Neural progenitor cell (in vitro differentiated cells): ENCODE measurements around the gene ZNF598. TPM values are rescaled to one million over a fixed set of nuclear protein-coding genes. Genes with fewer than 3 reads are reported as not detected.

Source experiments
- DNase-seq: peaks from one replicate; pipeline ENCODE4 v3.0.0-alpha.2; 2016; ENCODE audit warnings: low spot score
- H2AFZ ChIP-seq: fragments of 200-600 bp; sonication (generic); replicated peaks from 2 replicates; pipeline ENCODE4 v1.6.1; 2016; ENCODE audit warnings: antibody characterized with exemption
- H3F3A ChIP-seq: fragments of 200-600 bp; sonication (generic); 2 replicates; pipeline ENCODE4 v1.6.1; 2016; ENCODE audit warnings: antibody characterized with exemption, low read depth
- H3K27ac ChIP-seq: fragments of 200-600 bp; sonication (generic); 2 replicates; pipeline ENCODE4 v1.5.1; 2016; ENCODE audit warnings: mild to moderate bottlenecking
- H3K27me3 ChIP-seq: fragments of 200-600 bp; sonication (generic); 2 replicates; pipeline ENCODE4 v1.6.1; 2016; ENCODE audit warnings: mild to moderate bottlenecking, moderate library complexity
- H3K36me3 ChIP-seq: fragments of 200-600 bp; sonication (generic); 2 replicates; pipeline ENCODE4 v1.5.1; 2016
- H3K4me1 ChIP-seq: fragments of 200-600 bp; sonication (generic); 2 replicates; pipeline ENCODE4 v1.6.1; 2016; ENCODE audit warnings: mixed run types
- H3K4me2 ChIP-seq: fragments of 200-600 bp; sonication (generic); 2 replicates; pipeline ENCODE4 v1.6.1; 2016
- H3K4me3 ChIP-seq: fragments of 200-600 bp; sonication (generic); 2 replicates; pipeline ENCODE4 v1.5.1; 2016
- H3K79me2 ChIP-seq: fragments of 200-600 bp; sonication (generic); 2 replicates; pipeline ENCODE4 v1.6.1; 2016; ENCODE audit warnings: low read depth
- H3K9ac ChIP-seq: fragments of 200-600 bp; sonication (generic); 2 replicates; pipeline ENCODE4 v1.6.1; 2016
- H3K9me3 ChIP-seq: fragments of 200-600 bp; sonication (generic); 2 replicates; pipeline ENCODE4 v1.5.1; 2016; ENCODE audit warnings: low read depth
- H4K20me1 ChIP-seq: fragments of 200-600 bp; sonication (generic); 2 replicates; pipeline ENCODE4 v1.6.1; 2016; ENCODE audit warnings: low read depth
- H3K27ac Mint-ChIP-seq: 3 replicates; pipeline ENCODE4 v1.8.0; 2021; ENCODE audit warnings: mixed read lengths
- H3K27me3 Mint-ChIP-seq: 2 replicates; pipeline ENCODE4 v1.8.0; 2022; ENCODE audit warnings: low read depth, mild to moderate bottlenecking, inconsistent platforms, moderate library complexity, mixed read lengths; ENCODE audit not compliant: insufficient read depth
- H3K36me3 Mint-ChIP-seq: 3 replicates; pipeline ENCODE4 v1.8.0; 2021; ENCODE audit warnings: mixed read lengths
- H3K4me1 Mint-ChIP-seq: 3 replicates; pipeline ENCODE4 v1.8.0; 2021; ENCODE audit warnings: mixed read lengths
- H3K4me3 Mint-ChIP-seq: 3 replicates; pipeline ENCODE4 v1.8.0; 2021; ENCODE audit warnings: mild to moderate bottlenecking, moderate library complexity, mixed read lengths
- H3K9me3 Mint-ChIP-seq: 3 replicates; pipeline ENCODE4 v1.8.0; 2020; ENCODE audit warnings: mixed read lengths
- EZH2 ChIP-seq: fragments of 200-600 bp; sonication (generic); IDR thresholded peaks from 2 replicates; pipeline ENCODE4 v1.6.1; 2017; ENCODE audit warnings: antibody characterized with exemption, mild to moderate bottlenecking, moderate library complexity
- EZH2phosphoT487 ChIP-seq: fragments of 200-600 bp; sonication (generic); IDR thresholded peaks from 2 replicates; pipeline ENCODE4 v1.6.1; 2017; ENCODE audit warnings: antibody characterized with exemption
- total RNA-seq: library from RNA; depleted of rRNA; stranded (reverse); fragments of >200 nt; gene quantifications from 2 replicates; pipeline ENCODE4 v1.2.3, GENCODE V29; 2015; ENCODE audit warnings: low replicate concordance
- TF ChIP-seq, protein P1 (sequence below): fragments of 200-600 bp; sonication (generic); IDR thresholded peaks from 2 replicates; pipeline ENCODE4 v1.5.1; 2017; ENCODE audit warnings: antibody characterized with exemption, mild to moderate bottlenecking

ZNF598 gene
- total RNA-seq, 1 donor from 2014 or later, result 12.7 TPM

DNA sequence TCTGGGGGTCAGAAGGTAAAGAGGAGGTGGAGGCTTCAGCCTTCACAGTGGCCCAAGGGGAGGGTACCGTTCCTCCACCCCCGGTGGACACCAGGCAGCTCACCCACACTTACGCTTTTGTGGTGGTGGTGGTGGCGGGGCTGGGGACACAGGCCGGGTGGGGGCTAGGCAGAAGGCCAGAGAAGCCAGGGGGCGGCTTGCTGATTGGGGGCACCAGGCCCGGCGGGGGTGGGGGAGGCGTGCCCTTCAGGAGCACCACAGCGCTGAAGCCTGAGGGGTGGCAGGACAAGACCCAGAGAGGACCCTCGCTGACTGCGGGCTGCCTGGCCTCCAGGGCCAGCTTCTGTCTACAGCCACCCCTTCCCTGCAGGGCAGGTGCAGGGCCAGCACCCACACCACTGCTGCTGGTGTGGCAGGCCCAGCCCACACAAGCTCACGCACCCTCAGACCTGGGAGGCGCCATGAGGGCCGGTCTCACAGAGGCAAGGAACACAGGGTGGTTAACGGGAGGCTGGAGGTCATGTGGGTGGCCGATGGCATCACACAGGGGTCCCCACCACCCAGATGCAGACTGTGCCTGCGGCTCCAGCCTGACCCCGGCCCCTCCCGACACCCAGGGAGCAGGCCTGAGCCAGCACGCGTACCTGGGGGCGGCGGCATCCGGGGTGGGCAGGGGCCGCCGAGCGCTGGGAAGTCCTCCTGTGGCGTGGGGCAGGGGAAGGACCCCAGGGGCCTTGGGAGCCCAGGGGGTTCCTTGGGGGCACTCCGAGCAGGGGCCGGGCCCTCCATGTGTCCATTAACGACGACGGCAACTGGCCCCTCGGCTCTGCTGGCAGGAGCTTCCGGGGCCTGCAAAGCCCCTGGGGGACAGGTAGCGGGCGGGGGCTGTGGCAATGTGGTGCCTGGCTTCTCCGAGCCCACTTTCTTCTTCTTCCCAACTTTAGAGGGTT, 10.5 kb downstream of the ZNF598 start:
- H3K36me3 ChIP-seq, result no peaks in the 10 kb centered on the region

DNA sequence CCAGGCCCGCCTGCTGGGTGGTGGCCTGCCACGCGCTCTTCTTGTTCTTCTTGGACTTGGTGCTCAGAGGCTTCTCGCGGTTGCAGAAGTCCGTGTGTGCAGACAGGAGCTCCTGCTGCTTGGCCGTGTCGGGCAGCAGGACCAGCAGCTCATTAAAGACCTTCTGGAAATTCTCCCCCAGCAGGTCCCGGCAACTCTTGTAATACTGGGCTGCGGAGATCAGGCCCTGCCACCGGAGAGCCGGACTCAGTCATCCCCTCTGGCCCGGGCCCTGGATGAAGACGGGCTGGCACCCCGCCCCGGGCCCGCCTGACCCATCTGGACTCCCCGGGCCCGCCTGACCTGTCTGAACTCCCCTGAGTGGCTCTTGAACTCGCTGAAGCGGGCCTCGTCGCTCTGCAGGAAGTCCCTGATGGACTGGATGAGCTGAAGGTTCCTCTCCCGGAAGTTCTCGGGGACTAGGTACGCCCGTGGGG, 11.2 kb downstream of the ZNF598 start:
- Histone ChIP-seq H3K27ac (no peak overlapping the region), H3K4me3 (no peak overlapping the region), H3K36me3 (no peaks in the 10 kb centered on the region), H3K9ac (no peak overlapping the region), H3K4me1 (no peaks in the 10 kb centered on the region), H3F3A (peaks cover 17% of the 10 kb centered on the region), H3K79me2 (peaks cover 4% of the 10 kb centered on the region), H3K9me3 (no peaks in the 10 kb centered on the region), H2AFZ (no peak overlapping the region), H4K20me1 (peaks cover 9% of the 10 kb centered on the region), H3K4me2 (no peak overlapping the region), H3K27me3 (peaks cover 2% of the 10 kb centered on the region)
- DNase-seq, result no peak
- Mint-ChIP-seq H3K36me3 (peaks cover 9% of the 10 kb centered on the region), H3K27ac (no peak overlapping the region), H3K9me3 (no peaks in the 10 kb centered on the region), H3K4me1 (no peaks in the 10 kb centered on the region), H3K4me3 (peak overlapping the region; percentile 64), H3K27me3 (peaks cover 2% of the 10 kb centered on the region)
- TF ChIP-seq EZH2phosphoT487, result no peak
- no peak for TF ChIP-seq EZH2
- TF ChIP-seq, protein P1, sequence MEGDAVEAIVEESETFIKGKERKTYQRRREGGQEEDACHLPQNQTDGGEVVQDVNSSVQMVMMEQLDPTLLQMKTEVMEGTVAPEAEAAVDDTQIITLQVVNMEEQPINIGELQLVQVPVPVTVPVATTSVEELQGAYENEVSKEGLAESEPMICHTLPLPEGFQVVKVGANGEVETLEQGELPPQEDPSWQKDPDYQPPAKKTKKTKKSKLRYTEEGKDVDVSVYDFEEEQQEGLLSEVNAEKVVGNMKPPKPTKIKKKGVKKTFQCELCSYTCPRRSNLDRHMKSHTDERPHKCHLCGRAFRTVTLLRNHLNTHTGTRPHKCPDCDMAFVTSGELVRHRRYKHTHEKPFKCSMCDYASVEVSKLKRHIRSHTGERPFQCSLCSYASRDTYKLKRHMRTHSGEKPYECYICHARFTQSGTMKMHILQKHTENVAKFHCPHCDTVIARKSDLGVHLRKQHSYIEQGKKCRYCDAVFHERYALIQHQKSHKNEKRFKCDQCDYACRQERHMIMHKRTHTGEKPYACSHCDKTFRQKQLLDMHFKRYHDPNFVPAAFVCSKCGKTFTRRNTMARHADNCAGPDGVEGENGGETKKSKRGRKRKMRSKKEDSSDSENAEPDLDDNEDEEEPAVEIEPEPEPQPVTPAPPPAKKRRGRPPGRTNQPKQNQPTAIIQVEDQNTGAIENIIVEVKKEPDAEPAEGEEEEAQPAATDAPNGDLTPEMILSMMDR, result no peak

More for the DNA sequence above, 10.5 kb downstream of the ZNF598 start:
- no peak for DNase-seq
- H3K79me2 ChIP-seq, result peaks cover 8% of the 10 kb centered on the region
- Mint-ChIP-seq H3K27ac (no peak overlapping the region), H3K4me1 (peaks cover 2% of the 10 kb centered on the region), H3K27me3 (no peaks in the 10 kb centered on the region), H3K36me3 (peaks cover 9% of the 10 kb centered on the region), H3K4me3 (no peak overlapping the region), H3K9me3 (no peaks in the 10 kb centered on the region)
- no peak overlapping the region for H2AFZ ChIP-seq
- no peaks in the 10 kb centered on the region for H3K27me3 ChIP-seq
- no peak overlapping the region for H3K4me2 ChIP-seq
- H4K20me1 ChIP-seq, result peaks cover 15% of the 10 kb centered on the region
- TF ChIP-seq, protein P1, result no peak
- no peak for TF ChIP-seq EZH2
- no peak for TF ChIP-seq EZH2phosphoT487
- no peak overlapping the region for H3K27ac ChIP-seq
- no peaks in the 10 kb centered on the region for H3K9me3 ChIP-seq
- peaks cover 11% of the 10 kb centered on the region for H3F3A ChIP-seq
- no peak overlapping the region for H3K4me3 ChIP-seq
- H3K9ac ChIP-seq, result no peak overlapping the region
- peaks cover 1% of the 10 kb centered on the region for H3K4me1 ChIP-seq

DNA sequence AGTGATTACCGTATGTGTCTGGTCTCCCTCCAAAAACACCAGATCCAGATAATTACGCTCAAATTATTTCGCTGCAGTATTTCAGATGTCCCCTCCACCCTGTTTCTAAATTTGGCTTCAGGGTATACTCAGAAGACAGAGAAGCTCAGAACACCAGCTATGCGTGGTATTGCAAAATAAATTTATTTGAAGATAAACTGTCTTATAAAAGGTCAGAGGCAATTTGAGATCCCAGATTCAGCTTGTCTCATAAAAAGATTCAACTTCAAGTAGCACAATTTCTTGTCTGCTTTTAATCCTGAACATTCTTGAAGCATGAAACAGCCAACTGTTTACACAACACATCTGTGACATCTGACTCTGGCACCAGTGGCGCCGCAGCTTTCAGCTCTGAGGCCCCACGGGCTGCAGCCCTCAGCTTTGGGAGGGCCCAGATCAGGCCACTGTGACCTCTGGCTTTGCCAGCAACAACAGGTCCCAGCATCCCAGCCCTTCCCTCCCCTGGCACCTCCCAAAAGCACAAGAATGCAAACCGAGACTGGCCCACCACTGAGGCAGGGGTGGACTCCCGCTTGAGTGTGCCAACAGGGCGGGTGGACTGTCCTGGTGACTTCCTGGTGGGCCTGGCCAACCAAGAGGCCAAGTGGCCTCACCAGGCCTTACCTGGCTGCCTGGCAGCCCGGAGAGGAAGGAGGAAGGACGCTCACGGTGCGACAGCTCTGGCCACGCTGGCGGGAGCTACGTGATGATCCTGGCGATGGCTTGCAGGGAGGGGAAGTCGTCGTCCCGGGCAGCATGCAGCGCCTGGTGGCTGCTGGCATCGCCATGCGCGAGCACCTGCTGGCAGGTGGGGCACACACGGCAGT, 11.9 kb downstream of the ZNF598 start:
- Mint-ChIP-seq H3K4me3 (no peak overlapping the region), H3K9me3 (no peaks in the 10 kb centered on the region), H3K4me1 (no peaks in the 10 kb centered on the region), H3K27me3 (peaks cover 2% of the 10 kb centered on the region), H3K36me3 (peaks cover 9% of the 10 kb centered on the region), H3K27ac (no peak overlapping the region)
- no peaks in the 10 kb centered on the region for H3K4me1 ChIP-seq
- no peaks in the 10 kb centered on the region for H3K36me3 ChIP-seq
- H3K79me2 ChIP-seq, result no peaks in the 10 kb centered on the region
- peaks cover 6% of the 10 kb centered on the region for H4K20me1 ChIP-seq
- peaks cover 8% of the 10 kb centered on the region for H3K27me3 ChIP-seq
- no peak overlapping the region for H3K9ac ChIP-seq
- no peak overlapping the region for H2AFZ ChIP-seq
- no peak overlapping the region for H3K27ac ChIP-seq
- peaks cover 24% of the 10 kb centered on the region for H3F3A ChIP-seq
- H3K9me3 ChIP-seq, result no peaks in the 10 kb centered on the region
- no peak overlapping the region for H3K4me3 ChIP-seq
- TF ChIP-seq EZH2 (no peak), EZH2phosphoT487 (no peak)
- TF ChIP-seq, protein P1, result no peak
- no peak overlapping the region for H3K4me2 ChIP-seq
- DNase-seq, result no peak
